Measurements from ENCODE around the gene ACTR3. TPM values are rescaled to one million over a fixed set of nuclear protein-coding genes. Genes with fewer than 3 reads are reported as not detected.

Gene ACTR3
- total and polyA plus RNA-seq, 2 experiments from 2014 or later, result 63.7 to 137 TPM

- TF ChIP-seq ZNF331 (CRISPR knock-in tag; IDR thresholded peaks at IDR 0.05; ENCODE audit: low read depth) (no peak), EZH2 (IDR thresholded peaks at IDR 0.05; ENCODE audit: low read depth, unreplicated experiment) (no peak), EZH2phosphoT487 (IDR thresholded peaks at IDR 0.05; ENCODE audit: unreplicated experiment) (no peak), NANOG (IDR thresholded peaks at IDR 0.05; ENCODE audit: borderline replicate concordance) (no peak)
Measured at GRCh38 chr2:113899166-113899565, 9.3 kb downstream of the ACTR3 start (continued).

- H3K4me3 Mint-ChIP-seq, result no peak overlapping the region
- H3K27ac ChIP-seq (ENCODE audit: low read depth), result no peak overlapping the region
- 0 out of 2 replicates have a peak overlapping the region, but pooled peaks have one; percentile 29 for H3K27ac Mint-ChIP-seq
- H3K9me2 ChIP-seq (ENCODE audit: insufficient read depth), result no peaks in the 10 kb centered on the region
- H3K79me2 ChIP-seq (replicated peaks; ENCODE audit: insufficient read depth), result peaks cover 100% of the 10 kb centered on the region
- ATAC-seq, result no peak
- no peak for DNase-seq (ENCODE audit: low spot score)
- no peaks in the 10 kb centered on the region for H3K27me3 ChIP-seq (ENCODE audit: insufficient read depth)
- peaks cover 40% of the 10 kb centered on the region for H4K20me1 ChIP-seq (replicated peaks; ENCODE audit: insufficient read depth)
- H3K4me3 ChIP-seq, result no peak overlapping the region
- no peaks in the 10 kb centered on the region for H3K36me3 ChIP-seq (ENCODE audit: insufficient read depth)
- H3F3A ChIP-seq (replicated peaks; ENCODE audit: low read depth), result no peaks in the 10 kb centered on the region
- peaks cover 47% of the 10 kb centered on the region for H3K4me1 Mint-ChIP-seq
- peaks cover 16% of the 10 kb centered on the region; the same call in 2 of the 3 replicates for H3K36me3 Mint-ChIP-seq (ENCODE audit: low read depth)
- no peak overlapping the region for H2AFZ ChIP-seq
- H3K27me3 Mint-ChIP-seq (ENCODE audit: insufficient read depth, low read depth, poor library complexity), result no peaks in the 10 kb centered on the region
- TF ChIP-seq POLR2AphosphoS5 (IDR thresholded peaks at IDR 0.05; ENCODE audit: low read depth), result no peak
- no peak for TF ChIP-seq ETS1 (IDR thresholded peaks at IDR 0.05)
- TF ChIP-seq ZNF462 (CRISPR knock-in tag; IDR thresholded peaks at IDR 0.05), result no peak
- TF ChIP-seq ZNF114 (CRISPR knock-in tag; IDR thresholded peaks at IDR 0.05), result no peak
- no peak for TF ChIP-seq CREB1 (CRISPR knock-in tag; IDR thresholded peaks at IDR 0.05; ENCODE audit: low read depth)
- no peak for TF ChIP-seq NANOG (IDR thresholded peaks at IDR 0.05; ENCODE audit: borderline replicate concordance)
- no peak for TF ChIP-seq ZNF331 (CRISPR knock-in tag; IDR thresholded peaks at IDR 0.05; ENCODE audit: low read depth)
- no peak for TF ChIP-seq EZH2 (IDR thresholded peaks at IDR 0.05; ENCODE audit: low read depth, unreplicated experiment)
- TF ChIP-seq CTCF (conservative IDR thresholded peaks at IDR 0.05; ENCODE audit: low read depth in 2 of 2), result no peak
- H3K4me2 ChIP-seq, result no peak overlapping the region; the same call in 1 of the 2 replicates
- peaks cover 4% of the 10 kb centered on the region; the same call in 1 of the 3 replicates for H3K9me3 Mint-ChIP-seq
- H3K4me1 ChIP-seq (ENCODE audit: insufficient read depth), result peaks cover 65% of the 10 kb centered on the region
Measured at GRCh38 chr2:113901943-113902342, 12.1 kb downstream of the ACTR3 start.

All from GM23338 (cell line).